DMS53 (cell line): ENCODE measurements around the gene CHCHD6.

Source experiments
- DNase-seq: peaks from one replicate; lab custom pipeline; 2025; lab: John Stamatoyannopoulos, UW

CHCHD6 gene

GRCh38 chr3:126944089-126944965, 240.3 kb downstream of the CHCHD6 start:
- no peak for DNase-seq

DNA sequence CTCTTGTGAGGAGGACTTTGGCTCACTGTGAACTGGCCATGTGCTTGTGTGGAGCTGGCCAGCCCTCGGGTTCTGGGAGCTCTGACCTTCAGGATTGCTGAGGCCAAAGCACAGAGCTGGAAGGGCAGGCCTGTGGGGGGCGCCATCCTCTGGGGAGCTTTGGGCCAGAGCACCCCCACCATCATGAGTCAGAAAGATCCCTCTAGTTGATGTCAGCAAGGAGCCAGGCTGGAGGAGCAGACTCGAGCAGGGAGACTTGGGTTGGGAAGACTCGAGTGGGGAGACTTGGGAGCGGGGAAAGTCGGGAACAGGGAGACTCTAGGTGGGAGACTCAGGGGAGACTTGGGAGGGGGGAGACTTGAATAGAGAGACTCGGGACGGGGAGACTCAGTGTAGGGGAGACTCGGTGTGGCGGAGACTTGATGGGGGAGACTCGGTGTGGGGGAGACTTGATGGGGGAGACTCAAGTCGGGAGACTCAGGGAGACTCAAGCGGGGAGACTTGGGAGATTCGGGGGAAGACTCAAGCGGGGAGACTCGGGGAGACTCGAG, 241.2 kb downstream of the CHCHD6 start:
- no peak for DNase-seq

- no peak for DNase-seq
These were observed 241.9 kb downstream of the CHCHD6 start for GRCh38 chr3:126945891-126946290.

DNA sequence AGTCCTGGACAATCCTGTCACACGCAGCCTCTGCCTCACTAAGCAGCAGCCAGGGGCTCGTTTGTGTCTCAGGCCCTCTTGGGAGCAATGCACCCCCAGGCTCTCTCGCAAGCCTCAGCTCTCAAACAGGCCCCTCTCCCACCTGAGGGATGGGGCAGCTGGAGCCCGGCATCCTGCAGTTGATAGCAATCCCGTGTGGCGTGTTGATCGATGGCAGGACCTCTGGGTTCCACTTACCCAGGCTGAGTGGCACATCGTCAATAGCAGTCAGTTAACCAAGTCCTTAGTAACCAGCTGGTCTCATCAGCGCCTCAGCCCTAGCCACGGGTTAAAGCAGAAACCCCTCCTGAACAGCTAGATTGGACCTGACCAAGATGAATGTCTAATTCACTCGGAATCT, 242.4 kb downstream of the CHCHD6 start:
- DNase-seq = no peak

DNA sequence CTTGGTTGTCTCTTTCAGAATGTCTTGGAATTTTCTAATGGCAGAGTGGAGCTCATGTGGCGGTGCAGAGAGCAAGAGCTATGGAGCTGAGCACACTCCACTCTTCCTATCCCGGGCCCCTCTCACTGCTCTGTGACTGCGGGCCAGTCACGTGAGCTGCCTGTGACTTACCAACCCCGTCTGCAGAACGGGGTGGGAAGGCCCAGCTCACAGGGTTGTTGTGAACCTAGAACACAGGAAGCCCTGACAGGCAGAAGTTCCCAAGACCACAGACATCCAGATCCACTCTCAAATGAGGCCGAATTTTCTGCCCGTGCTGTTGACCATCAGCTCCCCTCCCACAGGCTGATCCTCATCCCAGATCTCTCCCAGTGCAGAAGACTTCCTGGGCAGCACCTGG, 243.4 kb downstream of the CHCHD6 start:
- no peak for DNase-seq

DNA sequence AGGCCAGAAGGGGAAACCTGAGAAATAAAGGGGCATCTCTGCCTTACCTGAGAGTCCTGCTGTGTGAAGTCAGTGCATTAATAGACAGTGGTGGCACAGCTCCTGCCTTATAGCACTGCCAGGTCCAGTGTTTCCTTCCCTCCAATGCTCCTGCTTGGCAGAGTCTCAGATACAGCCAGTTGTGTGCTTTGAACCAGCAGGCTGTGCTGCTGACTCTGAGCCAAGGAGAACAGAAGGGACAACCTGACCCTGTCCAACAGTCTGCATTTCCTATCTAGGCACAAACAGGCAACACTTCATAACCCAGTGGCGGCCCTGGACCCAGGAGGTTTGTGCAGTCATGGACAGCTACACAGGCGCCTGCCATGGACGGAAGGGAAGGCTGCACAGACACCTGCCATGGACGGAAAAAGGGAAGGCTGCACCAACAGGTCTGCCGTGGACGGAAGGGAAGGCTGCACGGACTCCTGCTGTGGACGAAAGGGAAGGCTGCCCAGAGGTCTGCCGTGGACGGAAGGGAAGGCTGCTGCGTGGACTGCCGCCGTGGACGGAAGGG, 245.0 kb downstream of the CHCHD6 start:
- DNase-seq = no peak

DNA sequence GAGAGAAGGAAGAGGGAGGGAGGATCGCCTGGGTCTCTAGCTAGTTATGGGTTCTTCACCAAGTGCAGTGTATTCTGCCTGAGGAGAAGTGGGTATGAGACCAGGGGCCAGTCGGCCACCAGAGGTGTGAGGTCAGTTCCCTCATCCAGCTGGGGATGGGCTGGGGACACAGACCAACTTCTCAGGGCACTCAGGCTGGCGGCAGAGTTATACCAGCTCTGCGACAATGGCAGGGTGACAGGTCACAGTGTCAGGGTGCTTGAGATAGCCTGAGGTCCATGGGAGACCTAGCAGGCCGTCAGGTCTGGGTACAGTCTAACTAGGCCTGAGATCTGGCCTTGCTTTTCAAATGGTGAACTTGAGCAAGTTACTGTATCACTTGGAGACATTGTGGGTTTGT, 247.5 kb downstream of the CHCHD6 start:
- DNase-seq = no peak

DNA sequence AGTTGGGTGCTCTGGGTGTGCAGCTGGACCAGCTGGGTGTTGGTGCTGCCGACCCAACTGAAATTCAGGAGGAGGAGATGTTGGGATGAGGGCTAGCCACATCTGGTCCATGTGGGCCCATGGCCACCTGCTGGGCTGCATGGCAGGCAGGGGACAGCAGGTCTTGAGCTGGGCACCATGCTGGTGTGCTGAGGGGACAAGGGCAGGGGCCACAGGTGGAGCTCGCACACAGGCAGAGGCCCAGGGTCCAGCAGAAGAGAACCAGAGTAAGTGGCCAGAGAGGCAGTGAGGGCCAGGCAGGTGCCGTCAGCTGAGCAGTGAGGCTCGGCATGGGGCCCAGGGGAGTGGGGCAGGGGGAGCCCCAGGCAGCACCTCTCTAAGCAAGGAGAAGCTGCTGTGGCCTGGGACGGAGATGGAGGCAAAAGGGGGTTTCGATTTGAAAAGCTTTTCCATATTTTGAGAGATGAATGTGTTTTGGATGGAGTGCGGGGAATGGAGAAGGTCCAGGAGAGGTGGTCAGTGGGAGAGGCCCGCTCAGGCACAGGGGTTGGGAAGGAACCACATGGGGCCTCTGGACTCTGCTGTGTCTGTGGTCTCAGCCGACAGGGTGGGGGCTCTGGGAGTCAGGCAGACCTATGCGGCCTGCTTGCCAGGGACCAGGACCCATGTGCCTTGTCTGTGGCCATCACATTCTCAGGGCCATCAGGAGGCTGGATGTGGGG, 248.4 kb downstream of the CHCHD6 start:
- no peak for DNase-seq

- no peak for DNase-seq
These were observed 249.1 kb downstream of the CHCHD6 start for GRCh38 chr3:126952983-126953660.

DNA sequence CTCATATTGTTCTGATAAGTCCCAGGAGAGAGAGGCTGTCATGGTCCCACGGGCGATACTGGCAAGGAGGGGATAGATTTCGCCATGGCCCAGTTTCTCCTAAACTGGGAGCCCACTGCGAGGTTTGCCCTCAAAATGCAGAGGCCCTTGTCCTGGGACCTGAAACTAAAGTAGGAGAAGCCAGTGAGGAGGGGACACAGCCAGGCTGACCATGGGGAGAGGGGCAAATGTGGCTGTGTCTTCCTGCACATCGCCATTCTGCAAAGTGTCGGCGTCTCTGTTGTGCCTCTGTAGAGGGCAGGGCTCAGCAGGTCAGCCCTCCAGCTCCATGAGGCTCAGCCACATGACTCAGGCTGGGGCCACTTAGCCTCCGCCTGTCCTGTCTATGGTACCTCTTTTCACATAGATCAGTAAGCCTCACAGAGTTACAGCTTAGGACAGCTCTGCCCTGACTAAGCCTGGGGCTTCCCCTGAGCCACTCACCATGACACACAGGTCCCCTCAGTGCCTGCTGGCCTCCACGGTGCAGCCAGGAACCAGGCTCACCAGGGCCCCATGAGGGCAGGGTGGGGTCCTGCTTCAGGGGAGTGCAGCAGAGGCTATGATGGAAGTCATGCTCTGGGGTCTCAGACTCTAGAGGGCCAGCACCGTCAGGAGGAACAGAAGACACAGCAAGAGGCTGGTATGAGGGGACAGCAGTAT, 250.3 kb downstream of the CHCHD6 start:
- DNase-seq = no peak

DNA sequence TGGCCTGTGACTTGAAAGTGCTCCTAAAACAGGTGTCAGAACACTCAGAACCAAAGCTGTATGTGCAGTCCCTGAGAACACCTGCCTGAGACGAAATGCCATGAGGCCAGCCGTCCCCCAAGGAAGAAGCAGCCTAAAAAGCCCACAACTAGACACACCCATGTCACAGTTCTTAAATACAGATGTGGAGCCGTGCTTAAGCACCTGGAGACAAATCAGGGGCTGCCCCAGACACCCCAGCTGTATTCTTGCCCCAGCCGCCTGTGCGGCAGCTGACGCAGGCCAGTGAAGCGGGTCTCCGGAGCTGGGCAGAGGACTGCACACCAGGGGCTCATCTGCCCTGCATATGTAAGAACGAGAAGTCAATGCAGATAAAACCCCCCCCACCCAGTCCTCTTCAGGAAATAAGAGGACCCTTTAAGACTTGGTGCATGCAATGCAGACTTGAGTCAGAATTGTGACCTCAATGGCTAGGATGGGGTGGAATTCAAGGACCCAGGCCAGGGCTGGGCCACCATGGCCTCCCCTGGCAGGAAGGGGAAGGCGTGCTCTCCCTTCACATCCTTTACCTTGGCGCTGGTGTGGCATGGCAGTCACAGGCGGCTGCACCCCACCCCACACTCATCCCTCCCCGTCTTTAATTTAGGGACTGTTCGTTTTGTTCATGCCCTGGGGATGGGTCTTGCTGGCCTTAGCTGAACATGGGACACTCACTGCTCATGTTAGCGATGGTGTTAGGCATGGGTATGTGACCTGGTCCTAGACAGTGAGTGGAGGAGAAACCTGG, 251.2 kb downstream of the CHCHD6 start:
- DNase-seq = no peak

- no peak for DNase-seq
These were observed 252.3 kb downstream of the CHCHD6 start for GRCh38 chr3:126956361-126956760.

DNA sequence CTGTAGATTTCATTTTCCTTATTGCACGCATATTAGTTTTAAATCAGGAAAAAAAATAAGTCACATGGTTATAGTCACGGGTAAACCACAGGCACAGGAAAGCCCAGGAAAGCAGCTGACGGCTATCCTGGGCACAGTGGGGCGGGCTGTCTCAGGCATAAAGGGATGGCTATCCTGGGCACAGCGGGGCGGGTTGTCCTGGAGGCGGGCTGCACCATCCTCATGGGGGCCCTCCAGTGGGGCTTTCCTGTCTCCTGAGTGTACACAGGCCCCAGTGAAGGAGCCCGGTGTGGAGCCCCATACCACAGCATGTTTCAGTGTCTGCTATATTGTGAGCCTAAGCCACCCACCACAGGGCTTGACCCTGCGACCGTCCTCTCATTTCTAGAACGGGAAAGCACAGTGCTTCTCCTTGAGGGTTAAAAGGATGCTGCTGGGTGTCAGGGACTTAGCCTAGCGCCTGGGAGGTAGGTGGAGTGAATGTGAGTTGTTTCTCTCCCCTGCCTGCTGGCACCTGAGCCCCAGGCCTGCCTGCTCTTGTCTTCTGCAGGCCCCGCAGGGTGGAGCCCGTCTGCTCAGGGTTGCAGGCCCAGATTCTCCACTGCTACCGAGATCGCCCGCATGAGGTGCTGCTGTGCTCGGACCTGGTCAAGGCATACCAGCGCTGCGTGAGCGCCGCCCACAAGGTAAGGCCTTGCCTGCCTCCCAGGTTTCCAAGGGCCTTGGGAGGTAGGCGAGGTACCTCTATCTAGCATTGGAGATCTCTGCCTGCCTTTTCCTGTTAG, 253.0 kb downstream of the CHCHD6 start:
- no peak for DNase-seq

DNA sequence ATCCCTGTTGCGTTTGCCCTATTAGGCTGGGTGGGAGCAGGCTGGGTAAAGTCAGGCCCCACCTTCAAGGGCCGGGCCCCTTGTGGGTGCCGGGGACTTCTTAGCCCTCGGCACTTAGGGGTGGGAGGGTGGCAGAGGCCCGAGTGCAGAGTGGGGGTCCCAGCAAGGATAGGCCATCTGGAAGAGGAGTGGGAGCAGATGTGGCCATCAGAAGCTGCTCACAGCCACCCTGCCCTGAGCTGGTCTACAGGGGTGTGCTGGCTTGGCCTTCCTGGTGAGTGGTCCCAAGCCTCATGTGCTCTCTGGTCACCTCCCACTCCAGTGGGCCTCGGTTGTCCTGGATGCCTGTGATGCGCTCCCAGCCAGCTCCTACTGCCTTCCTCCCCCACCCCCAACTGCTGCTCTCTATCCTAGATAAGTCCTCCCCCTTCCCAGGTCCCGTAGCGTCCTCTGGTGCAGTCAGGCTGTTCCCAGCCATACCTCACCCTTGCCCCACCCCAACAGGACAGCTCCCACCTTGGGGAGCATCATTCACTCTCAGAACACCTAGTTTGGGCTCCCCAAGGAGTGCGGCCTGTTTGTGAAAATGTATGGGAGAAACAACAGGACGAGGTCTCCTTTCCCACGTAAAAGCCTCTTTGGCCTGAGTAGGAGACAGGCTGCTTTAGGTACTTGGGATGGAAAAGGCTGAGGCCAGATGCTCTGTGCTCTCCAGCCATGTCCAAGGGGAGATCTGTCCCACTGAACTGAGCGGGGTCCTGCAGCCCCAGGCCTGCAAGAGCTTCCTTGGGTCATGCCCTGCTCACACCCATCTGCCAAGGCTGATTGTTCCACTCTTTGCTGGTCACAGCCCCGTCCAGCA, 254.0 kb downstream of the CHCHD6 start:
- DNase-seq = no peak

DNA sequence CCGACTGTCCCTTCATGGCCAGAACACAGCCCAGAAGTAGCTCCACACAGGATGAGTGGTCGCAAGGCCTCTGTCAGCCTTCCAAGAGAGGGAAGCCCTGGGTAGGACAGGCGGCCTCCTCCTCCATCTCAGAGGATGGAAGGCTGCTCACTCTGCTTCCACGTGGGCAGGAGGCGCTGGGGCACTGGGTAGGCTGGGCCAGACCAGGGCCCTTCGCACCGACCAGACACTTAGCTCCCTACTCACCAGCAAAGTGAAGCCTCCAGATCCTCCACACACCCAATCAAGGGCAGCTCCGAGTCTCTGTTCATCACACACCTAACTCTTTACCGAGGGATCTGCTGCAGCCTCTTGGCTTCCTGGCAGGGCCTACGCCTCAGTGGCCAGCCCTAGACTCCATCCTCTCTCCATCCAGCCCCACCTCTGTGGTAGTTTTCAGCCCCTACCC, 254.6 kb downstream of the CHCHD6 start:
- DNase-seq = no peak

GRCh38 chr3:126959136-126959920, 255.3 kb downstream of the CHCHD6 start:
- DNase-seq = no peak

GRCh38 chr3:126959921-126960603, 256.0 kb downstream of the CHCHD6 start:
- peak; percentile 39 for DNase-seq
